Hindlimb muscle (tissue), 1 donor: ENCODE measurements around the gene SLC16A1. TPM values are rescaled to one million over a fixed set of nuclear protein-coding genes. Genes with fewer than 3 reads are reported as not detected.
"Not testable (repeated sequence)": the region's sequence is repeated elsewhere in the genome, so short reads cannot be mapped to it uniquely, and the experiment has no call there.

Experiments
- DNase-seq: peaks from one replicate; pipeline ENCODE4 v3.0.0-alpha.2; 2013
- polyA plus RNA-seq: library from polyadenylated mRNA; unstranded; fragments of 120-200 nt; gene quantifications from one replicate; pipeline ENCODE4 v1.2.1, GENCODE V29; 2013; ENCODE audit not compliant: insufficient read length

The SLC16A1 gene
- polyA plus RNA-seq, 1 donor, result 37.3 TPM

DNA sequence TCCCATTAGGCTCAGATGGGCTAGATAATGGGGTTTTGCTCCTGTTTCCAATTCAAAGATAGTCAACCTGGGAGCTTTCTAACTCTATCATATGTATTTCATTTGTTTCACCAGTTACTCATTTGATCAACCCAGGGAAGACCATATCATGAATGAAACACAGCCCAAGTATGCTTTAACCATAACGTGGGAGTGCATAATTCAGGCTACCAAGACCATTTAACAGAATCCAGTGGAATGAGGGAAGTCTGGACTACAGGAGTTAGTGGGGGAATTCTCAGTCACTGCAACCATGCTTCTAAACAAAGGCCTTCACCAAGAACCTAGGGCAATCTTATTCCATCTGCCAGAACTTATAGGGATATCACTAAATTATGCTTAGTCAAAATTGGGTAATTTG, 15.0 kb upstream of the SLC16A1 start:
- DNase-seq, result no peak

DNA sequence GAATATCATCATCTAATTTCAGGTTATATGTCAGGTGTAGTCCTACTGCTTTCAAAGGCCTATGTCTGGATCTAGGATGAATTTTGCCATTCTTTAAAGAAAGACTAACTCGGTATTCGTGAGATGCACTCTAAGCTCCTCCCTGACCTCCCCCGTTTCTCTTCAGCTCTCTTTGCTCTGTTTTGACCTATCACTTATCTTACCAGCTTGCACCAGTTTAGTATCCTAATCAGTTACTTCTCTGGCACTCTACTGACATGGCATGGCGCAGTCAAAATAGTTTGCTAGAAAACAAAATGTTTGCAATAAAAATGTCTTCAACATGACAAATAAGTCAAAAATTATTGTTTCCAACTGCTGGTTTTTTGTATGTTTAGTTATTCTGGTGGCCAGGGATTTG, 8.4 kb upstream of the SLC16A1 start:
- no peak for DNase-seq

DNA sequence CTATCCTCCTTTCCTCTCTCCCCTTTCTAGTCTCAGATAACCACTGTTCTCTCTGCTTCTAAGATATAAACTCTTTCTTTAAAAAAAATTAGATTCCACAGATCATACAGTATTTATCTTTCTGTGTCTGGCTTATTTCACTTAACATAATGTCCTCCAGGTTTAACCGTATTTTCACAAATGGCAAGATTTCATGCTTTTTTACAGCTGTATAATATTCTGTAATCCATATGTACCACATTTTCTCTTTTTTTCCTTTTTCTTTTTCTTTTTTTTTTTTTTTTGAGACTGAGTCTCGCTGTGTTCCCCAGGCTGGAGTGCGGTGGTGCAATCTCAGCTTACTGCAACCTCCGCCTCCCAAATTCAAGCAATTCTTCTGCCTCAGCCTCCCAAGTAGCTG, 5.1 kb upstream of the SLC16A1 start:
- no peak for DNase-seq

DNA sequence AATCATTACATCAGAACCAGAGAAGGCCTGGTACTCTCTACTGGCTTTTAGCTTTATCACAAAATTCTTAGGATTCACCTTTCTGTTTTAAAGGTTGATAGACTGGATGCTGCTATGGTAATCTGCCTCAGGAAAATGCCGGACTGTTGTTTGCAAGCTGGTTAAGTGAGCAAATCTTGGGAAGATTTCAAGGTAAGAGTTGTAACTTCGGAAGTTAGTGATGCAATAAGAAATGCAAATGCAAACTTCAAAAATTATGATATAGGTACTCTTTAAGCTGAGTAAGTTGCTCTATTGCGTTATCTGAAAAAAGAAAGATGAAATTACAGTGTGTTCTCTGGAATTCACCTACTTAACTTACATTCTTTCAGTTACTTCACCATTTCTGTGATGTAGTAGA, 4.4 kb upstream of the SLC16A1 start:
- DNase-seq, result no peak

DNA sequence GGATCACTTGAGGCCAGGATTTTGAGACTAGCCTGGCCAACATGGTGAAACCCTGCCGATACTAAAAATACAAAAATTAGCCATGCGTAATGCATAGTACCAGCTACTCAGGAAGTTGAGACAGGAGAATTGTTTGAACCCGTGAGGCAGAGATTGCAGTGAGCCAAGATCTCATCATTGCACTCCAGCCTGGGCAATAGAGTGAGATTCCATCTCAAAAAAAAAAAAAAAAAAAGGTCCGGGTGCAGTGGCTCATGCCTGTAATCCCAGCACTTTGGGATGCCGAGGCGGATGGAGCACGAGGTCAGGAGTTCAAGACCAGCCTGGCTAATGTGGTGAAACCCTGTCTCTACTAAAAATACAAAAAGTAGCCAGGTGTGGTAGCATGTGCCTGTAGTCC, 2.2 kb upstream of the SLC16A1 start:
- DNase-seq, result not testable (repeated sequence)

DNA sequence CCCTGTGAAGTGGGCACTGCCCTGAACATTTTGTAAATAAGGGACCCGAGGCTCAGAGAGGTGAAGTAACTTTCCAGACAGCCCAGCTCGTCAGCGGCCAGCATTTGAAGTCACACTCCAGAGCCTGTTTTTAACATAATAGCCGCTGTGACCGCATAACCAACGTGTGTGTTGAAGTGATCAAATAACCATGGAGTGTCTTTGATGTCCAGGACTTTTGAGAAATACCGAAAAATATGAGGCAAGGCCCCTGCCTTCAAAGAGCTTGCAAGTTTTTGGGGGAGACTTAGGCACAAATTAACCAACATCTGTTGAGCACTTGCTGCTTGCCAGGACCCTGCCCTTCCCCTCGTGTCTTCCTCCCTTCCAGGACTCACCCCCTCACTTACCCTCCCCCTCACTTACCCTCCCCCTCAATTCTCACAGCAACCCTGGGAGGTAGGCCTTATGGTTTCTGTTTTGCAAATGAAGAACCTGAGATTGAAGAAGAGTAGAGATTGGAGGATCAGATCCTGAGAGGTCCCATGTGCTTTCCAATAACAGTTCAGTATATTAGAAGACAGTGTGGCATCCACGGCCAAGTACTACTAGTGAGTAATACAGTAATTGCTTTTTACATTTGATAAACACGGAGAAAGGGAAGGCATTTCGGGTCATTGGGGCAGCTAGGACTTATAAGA, 1.3 kb upstream of the SLC16A1 start:
- peak; percentile 34 for DNase-seq

DNA sequence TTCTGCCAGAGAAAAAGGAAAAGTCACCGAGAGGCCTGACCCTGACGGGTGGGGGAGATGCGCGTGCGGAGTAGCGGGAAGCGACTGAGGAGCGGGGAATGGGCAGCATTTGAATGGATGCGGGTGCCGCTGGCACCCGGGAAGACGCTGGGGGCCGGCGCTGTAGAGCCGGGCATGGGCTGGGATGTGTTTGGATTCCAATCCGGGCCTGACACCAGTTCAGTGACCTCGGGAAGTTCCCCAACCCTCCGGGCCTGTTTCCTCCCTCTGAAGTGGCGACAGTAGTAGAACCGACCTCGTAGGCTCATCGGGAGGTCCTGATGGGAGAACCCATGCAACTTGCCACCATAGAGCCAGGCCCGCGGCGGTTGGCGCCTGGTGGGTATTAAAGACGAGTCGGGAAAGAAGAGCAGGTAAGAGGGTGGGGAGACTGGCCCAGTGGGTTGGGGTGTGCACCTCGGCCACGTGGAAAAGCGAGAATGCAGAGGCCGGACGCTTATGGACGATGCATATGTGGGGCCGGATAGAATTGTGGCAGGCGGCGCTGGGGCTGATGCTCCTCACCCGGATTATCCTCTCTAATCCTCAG, 642 bp upstream of the SLC16A1 start:
- no peak for DNase-seq

DNA sequence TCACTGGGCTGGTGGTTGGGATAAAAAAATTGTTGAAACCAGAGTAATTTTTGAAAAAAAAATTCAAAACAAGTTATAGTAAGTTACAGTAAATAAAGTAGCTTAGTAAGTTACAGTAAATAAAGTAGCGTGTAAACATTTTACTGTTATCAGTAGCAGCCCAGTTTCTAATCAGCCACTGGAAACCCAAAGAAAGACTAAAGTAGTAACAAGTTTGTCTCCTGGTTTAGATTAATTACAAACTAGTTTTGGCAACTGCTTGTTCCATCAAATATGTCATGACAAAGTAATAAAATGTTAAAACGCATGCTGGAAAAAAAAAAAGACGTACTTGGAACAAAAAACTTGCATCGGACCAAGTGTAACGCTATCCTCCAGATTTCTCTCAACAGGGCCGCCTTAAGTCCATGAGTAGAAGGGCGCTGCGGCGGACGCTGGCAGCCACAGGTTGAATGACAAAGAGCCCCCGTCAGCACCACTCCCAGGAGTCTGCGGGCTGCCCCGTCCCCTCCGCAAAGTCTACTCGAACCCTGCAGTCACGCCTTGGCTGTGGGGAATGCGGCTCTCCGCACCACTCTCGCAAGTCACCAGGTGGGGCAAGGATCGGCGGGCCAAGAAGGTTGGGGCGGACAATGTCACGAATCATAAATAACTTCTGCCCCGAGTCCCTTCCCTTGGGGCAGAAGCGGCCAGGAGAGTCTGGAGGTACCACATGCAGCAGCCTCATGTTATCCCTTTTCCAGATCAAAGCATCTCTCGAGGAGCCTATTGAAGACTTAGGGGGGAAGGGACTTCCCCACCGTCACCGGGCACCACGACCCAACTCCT, 837 bp downstream of the SLC16A1 start:
- DNase-seq, result peak; percentile 33

DNA sequence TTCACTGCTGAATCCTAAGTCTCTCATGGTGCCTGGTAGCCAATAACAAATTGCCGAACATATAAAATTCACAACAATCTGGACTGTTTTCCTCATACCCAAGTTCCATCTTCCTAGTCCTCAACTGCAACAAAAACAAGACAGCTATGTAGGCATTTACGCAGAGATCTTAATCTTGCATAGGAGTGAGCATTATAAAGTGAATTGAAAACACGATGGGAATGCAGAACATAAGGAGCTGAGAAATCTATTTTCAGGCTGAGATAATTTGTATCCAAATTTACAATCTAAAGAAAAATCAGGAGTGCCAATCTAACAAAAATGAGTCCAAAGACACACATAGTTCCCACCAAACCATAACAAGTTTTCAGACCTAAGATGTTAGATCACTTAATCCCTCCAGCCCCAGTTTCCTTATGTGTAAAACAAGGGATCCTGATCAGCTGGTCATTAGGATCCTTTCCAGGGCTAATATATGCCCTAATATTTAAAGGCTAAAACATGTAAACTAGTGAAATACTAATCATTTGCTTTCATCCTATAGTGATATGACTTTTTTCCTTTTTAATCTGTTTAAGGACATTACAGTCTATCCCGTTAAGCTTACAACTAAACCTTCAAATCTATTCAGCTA, 1.9 kb downstream of the SLC16A1 start:
- no peak for DNase-seq

DNA sequence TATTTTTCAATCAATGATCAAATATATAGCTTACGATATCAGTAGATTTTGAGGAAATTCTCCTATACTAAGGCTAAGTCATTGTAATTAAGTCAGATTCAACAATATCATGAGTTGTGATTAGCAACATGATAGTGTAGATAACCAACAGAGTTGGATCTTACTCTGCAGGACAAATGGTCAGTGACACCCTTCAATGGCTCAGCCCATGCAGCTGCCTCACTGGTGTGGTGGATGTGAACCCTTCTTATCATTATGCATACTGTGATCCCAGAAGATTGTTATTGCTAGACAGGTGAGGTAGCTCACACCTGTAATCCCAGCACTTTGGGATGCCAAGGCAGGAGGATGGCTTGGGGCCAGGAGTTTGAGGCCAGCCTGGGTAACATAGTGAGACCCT, 5.6 kb downstream of the SLC16A1 start:
- DNase-seq, result no peak

DNA sequence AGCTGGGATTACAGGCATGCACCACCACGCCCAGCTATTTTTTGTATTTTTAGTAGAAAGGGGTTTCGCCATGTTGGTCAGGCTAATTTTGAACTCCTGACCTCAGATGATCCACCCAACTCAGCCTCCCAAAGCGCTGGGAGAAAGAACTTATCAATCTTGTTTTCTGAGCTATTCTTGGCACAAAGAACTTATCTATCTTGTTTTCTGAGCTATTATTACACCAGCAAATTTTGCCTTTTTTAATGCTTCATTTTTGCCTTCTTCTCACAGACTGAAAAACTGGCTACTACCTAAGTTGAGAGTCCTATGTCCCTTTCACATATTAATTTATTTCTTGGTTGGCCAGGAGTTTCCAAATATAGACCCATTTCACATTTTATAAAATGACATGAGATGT, 9.3 kb downstream of the SLC16A1 start:
- DNase-seq, result no peak

DNA sequence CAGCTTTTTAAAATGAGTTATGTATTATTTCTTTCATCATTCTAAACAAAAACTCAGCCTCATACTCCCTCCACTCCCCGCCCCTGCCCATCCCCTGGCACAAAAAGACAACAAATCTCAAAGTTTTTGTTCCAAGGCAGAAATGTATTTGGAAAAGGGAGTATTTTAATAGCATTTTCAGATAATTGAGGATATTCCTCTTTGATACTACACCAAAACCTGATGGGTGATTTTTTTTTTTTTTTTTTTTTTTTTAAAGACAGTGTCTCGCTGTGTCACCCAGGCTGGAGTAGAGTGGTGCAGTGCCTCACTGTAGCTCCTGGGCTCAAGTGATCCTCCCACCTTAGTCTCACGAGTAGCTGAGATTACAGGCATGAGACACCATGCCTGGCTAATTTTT, 16.2 kb downstream of the SLC16A1 start:
- no peak for DNase-seq

DNA sequence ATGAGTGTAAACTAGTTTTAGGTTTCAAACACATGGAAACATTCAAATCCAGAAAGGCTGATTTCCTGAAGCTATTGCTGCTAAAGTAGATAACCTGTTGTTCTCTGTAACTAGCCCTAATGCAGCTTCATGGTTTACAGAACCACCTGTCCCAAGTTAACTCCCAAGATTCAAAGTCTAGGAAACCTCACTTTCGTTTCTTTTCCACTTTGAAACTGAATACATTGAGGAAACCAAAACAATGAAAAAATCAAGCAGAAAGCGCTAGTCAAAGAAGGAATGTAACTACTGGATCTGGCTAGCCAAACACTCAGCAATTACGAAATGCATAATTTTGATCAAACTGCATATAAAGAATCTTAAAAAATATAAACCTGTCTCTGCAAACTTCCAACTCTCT, 17.8 kb downstream of the SLC16A1 start:
- DNase-seq, result no peak

DNA sequence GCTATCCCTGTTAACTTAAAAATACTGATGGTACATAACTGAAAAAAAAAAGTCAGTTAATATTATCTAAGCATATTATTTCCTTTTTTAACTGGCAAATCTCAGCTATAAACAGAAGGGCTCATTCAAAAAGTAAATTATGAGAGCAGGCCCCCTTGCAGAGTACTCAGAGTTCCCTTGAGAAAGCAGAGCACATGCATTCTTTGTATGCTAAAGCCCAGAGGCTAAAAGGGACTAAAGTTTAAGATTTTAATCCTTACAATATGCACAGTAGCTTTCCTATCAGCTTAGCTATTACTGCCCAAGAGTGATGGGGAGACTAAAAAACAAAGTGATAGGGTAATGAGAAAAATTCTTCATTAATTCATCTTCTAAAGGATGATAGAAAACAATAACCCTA, 18.5 kb downstream of the SLC16A1 start:
- DNase-seq, result no peak

DNA sequence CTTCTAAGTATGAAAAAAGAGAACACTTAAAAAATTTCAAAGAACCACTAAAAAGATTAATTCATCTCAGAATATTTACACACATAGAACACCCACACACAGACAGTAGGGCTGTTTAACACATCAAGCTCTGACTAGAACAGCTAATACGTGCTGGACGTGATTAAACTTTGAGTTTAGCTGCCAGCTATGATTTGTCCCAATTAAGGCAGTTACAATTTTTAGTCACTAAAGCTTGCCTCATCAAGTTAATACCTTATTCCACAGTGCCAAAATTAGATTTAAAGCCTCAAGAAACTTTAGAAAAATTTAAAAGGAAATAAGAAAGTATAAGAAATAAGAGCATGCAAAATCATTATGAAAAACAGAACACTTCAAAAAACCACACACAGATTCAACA, 18.9 kb downstream of the SLC16A1 start:
- DNase-seq, result no peak

DNA sequence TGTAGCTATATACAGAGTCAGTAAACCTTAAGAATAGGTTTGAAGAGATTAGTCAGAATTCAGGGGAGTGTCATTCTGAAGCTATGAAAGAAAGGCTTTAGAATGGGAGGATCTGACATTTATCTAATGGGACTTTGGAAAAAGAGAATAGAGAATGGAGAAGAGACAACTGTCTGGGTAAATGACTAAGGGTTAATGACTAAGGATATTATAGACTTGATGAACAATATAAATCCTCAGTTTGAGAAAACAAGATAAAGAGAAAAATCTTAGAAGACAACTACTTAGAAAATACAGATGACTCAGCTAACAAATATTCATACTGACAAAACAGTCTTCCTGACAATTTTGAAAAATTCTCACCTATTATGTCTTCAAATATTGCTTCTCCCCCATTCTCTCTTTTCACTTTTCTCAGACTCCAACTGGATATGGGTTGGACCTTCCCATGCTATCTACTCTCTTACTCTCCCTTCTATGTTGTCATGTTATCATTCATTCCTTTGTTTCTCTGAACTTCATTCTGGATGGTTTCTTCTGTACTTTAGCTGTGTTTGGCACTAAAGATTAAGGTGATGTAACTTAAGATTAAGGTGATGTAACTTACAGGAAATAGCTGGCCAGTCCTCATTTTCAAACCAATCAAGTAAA, 20.4 kb downstream of the SLC16A1 start:
- no peak for DNase-seq

DNA sequence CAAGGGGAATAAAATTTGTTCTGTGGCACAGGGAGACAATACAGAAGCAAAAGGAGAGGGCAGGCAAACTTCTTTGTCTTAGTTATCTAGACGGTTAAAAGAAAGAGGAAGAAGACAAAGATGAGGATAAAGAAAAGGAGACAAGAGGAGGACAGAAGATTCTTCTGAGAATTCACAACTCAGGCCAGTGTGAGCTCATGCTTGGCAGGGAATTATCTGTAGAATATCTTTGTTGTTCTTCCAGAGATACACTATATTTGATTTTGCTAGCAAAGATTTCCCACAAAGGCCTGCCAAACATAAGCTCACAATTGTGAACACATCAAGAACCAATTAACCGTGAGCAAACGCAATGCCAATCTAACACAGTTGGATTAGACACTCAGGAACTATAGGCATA, 21.4 kb downstream of the SLC16A1 start:
- DNase-seq, result no peak

DNA sequence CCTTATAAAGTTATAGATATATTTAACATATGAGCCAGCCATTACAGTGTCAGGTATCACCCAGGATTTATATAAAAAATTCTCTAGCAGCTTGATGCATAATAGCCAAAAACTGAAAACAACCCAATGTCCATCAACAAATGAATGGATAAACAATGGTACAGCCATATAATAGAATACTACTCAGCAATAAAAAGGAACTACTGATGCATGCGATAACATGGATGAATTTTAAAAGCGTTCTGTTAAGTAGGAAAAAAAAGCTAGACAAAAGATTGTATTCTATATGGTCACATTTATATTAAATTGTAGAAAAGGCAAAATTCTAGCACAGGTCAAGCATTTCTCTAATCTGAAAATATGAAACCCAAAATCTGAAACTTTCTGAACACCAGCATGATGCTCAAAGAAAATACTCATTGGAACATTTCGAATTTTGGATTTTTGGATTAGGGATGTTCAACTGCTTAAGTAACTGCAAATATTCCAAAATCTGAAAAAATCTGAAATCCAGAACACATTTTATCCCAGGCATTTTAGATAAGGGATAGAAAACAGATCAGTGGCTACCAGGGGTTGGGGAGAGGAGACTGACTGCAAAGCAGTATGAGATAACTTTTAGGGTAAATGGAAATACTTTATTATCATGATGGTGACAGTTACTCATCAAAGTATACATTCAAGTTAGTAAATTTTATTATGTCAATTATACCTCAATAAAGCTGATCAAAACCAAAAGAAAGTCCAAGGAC, 22.0 kb downstream of the SLC16A1 start:
- DNase-seq, result no peak

DNA sequence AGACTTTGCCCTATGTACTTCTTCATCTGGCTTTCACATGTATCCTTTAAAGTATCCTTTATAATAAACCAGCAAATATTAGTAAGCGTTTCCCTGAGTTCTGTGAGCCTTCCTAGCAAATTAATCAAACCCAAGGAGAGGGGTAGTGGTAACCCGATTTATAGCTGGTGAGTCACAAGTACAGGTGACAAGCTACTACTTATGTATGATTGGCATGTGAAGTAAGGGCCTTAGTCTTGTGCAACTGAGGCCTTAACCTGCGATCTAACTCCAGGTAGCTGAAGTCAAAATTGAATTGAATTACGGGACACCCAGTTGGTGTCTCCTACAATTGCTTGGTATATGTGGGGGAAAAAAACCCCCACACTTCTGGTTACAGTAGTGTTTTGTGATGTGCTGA, 26.0 kb downstream of the SLC16A1 start:
- no peak for DNase-seq

DNA sequence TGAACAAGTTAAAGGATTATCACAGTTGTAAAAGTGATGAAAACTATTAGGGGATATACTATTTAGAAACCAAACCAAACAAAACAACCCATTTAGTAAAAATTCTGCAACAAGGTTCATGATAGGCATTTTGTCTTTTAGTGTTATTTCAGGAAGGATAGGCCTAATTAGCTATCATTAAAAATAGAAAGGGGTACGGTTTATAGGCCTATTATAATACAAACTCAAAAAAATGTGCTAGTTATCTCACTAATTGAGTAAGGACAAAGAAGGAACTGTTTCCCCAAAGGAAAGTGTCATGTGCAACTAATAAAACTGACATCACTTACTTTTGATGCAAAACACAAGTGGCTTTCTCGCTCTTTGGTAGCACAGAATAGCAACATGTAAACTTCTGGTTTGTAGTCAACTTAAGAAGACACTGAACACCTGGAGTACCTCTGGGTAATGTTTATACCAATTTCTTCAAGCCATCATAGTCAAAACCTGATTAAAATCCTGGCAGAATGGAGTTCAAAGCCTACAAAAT, 28.5 kb downstream of the SLC16A1 start:
- no peak for DNase-seq

DNA sequence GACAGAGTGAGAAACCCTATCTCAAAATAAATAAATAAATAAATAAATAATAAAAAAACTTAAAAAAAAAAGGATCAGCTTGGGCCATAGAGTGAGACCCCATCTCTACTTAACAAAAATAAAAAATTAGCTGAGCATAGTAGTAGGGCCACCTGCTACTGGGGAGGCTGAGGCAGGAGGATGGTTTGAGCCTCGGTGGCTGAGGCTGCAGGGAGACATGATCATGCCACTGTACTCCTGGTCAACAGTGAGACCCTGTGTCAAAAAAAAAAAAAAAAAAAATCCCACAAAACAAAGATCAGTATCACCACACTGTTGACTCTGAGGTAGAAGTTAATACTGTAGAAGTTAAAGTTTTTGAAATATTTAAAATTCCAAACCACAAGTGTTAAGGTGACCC, 29.1 kb downstream of the SLC16A1 start:
- DNase-seq, result no peak

DNA sequence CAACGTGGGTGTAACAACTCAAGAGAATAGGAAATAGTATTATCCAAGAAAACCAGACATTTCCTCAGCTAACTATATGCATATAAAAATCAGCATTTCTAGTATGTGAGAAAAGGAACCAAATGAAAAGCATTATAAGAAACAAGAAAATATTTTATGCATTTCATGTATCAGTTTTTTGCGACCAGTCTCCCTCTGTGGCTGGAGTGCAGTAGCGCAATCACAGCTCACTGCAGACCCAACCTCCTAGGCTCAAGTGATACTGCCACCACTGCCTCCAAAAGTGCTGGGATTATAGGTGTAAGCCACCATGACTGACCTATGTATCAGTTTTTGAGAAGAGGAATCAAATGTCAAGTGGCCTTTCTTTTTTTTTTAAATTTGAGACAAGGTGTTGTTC, 31.0 kb downstream of the SLC16A1 start:
- no peak for DNase-seq
